Measurements from ENCODE around the gene SGCD.
A peak's percentile ranks its signal among the peaks of the same experiment; 100 is the strongest.

The SGCD gene

GRCh38 chr5:156326718-156327259 lies at the start of gene SGCD:
TSS of gene SGCD (plus strand) at chr5:156327164.
- DNase-seq: no peak

GRCh38 chr5:156277290-156277689 lies 49.7 kb upstream of the SGCD start:
- DNase-seq: no peak

GRCh38 chr5:156295431-156295830 lies 31.5 kb upstream of the SGCD start:
- DNase-seq: peak; percentile 69

GRCh38 chr5:156310115-156310514 lies 16.8 kb upstream of the SGCD start:
- no peak for DNase-seq

GRCh38 chr5:156312897-156313694 lies 13.9 kb upstream of the SGCD start:
- no peak for DNase-seq

- DNase-seq: no peak
These were observed 12.5 kb upstream of the SGCD start for GRCh38 chr5:156314416-156314815.

GRCh38 chr5:156322666-156323065 lies 4.3 kb upstream of the SGCD start:
- no peak for DNase-seq

- no peak for DNase-seq
These were observed 332 bp downstream of the SGCD start for GRCh38 chr5:156327296-156327695.

GRCh38 chr5:156328161-156328560 lies 1.2 kb downstream of the SGCD start:
- no peak for DNase-seq

- DNase-seq: no peak
These were observed 1.8 kb downstream of the SGCD start for GRCh38 chr5:156328766-156329165.

GRCh38 chr5:156329171-156329611 lies 2.2 kb downstream of the SGCD start:
- DNase-seq: no peak

GRCh38 chr5:156330141-156330870 lies 3.3 kb downstream of the SGCD start:
- no peak for DNase-seq

- no peak for DNase-seq
These were observed 4.2 kb downstream of the SGCD start for GRCh38 chr5:156331181-156331580.

- DNase-seq: no peak
These were observed 4.9 kb downstream of the SGCD start for GRCh38 chr5:156331845-156332244.

- no peak for DNase-seq
These were observed 5.3 kb downstream of the SGCD start for GRCh38 chr5:156332245-156332644.

- DNase-seq: no peak
These were observed 12.3 kb downstream of the SGCD start for GRCh38 chr5:156339139-156339841.

- DNase-seq: no peak
These were observed 13.9 kb downstream of the SGCD start for GRCh38 chr5:156340893-156341292.

- DNase-seq: no peak
These were observed 23.3 kb downstream of the SGCD start for GRCh38 chr5:156350256-156350655.

- no peak for DNase-seq
These were observed 24.5 kb downstream of the SGCD start for GRCh38 chr5:156351423-156351822.

GRCh38 chr5:156354571-156354970 lies 27.6 kb downstream of the SGCD start:
- no peak for DNase-seq

GRCh38 chr5:156356238-156356637 lies 29.3 kb downstream of the SGCD start:
- DNase-seq: no peak

- DNase-seq: no peak
These were observed 32.5 kb downstream of the SGCD start for GRCh38 chr5:156359476-156359875.

- DNase-seq: no peak
These were observed 34.6 kb downstream of the SGCD start for GRCh38 chr5:156361436-156362109.

All from NCI-H2171 treated with DMSO at 0.1 percent for 48 hours (cell line).